DMS114 treated with DMSO at 0.1 percent for 48 hours (cell line): ENCODE data around the gene HSD17B4.
"Not testable (repeated sequence)": the region's sequence is repeated elsewhere in the genome, so short reads cannot be mapped to it uniquely, and the experiment has no call there.

Source experiments
- DNase-seq: peaks from one replicate; lab custom pipeline; 2025; ENCODE audit not compliant: unreplicated experiment; lab: John Stamatoyannopoulos, UW

Gene HSD17B4

GRCh38 chr5:119478781-119479180 lies 26.5 kb downstream of the HSD17B4 start:
- no peak for DNase-seq

GRCh38 chr5:119480629-119481028 lies 28.3 kb downstream of the HSD17B4 start:
- DNase-seq, result not testable (repeated sequence)

GRCh38 chr5:119483155-119483554 lies 30.9 kb downstream of the HSD17B4 start:
- no peak for DNase-seq

GRCh38 chr5:119484884-119485283 lies 32.6 kb downstream of the HSD17B4 start:
- no peak for DNase-seq

GRCh38 chr5:119501671-119502179 lies 49.4 kb downstream of the HSD17B4 start:
- DNase-seq, result no peak

GRCh38 chr5:119503939-119504338 lies 51.6 kb downstream of the HSD17B4 start:
- DNase-seq, result not testable (repeated sequence)

- no peak for DNase-seq
These were observed 60.0 kb downstream of the HSD17B4 start for GRCh38 chr5:119512277-119512676.

- no peak for DNase-seq
These were observed 62.9 kb downstream of the HSD17B4 start for GRCh38 chr5:119515192-119515591.

- not testable (repeated sequence) for DNase-seq
These were observed 64.8 kb downstream of the HSD17B4 start for GRCh38 chr5:119517115-119517514.

GRCh38 chr5:119521232-119521631 lies 68.9 kb downstream of the HSD17B4 start:
- DNase-seq, result no peak

- no peak for DNase-seq
These were observed 70.5 kb downstream of the HSD17B4 start for GRCh38 chr5:119522841-119523240.

GRCh38 chr5:119524485-119524884 lies 72.2 kb downstream of the HSD17B4 start:
- DNase-seq, result no peak

- no peak for DNase-seq
These were observed 75.1 kb downstream of the HSD17B4 start for GRCh38 chr5:119527351-119527750.

GRCh38 chr5:119529811-119530210 lies 77.5 kb downstream of the HSD17B4 start:
- no peak for DNase-seq

- no peak for DNase-seq
These were observed 80.3 kb downstream of the HSD17B4 start for GRCh38 chr5:119532637-119533036.

GRCh38 chr5:119537704-119538103 lies 85.4 kb downstream of the HSD17B4 start:
- no peak for DNase-seq

- no peak for DNase-seq
These were observed 89.4 kb downstream of the HSD17B4 start for GRCh38 chr5:119541716-119542115.

GRCh38 chr5:119551819-119552218 lies 99.5 kb downstream of the HSD17B4 start:
- no peak for DNase-seq

- no peak for DNase-seq
These were observed 102.3 kb downstream of the HSD17B4 start for GRCh38 chr5:119554597-119554996.

- no peak for DNase-seq
These were observed 118.6 kb downstream of the HSD17B4 start for GRCh38 chr5:119570910-119571309.

- DNase-seq, result no peak
These were observed 126.6 kb downstream of the HSD17B4 start for GRCh38 chr5:119578937-119579336.

GRCh38 chr5:119582987-119583386 lies 130.7 kb downstream of the HSD17B4 start:
- no peak for DNase-seq

- no peak for DNase-seq
These were observed 131.4 kb downstream of the HSD17B4 start for GRCh38 chr5:119583684-119584083.
